Suprapubic skin (tissue), 4 donors: ENCODE measurements around the gene CTNNA1. TPM values are rescaled to one million over a fixed set of nuclear protein-coding genes. Genes with fewer than 3 reads are reported as not detected.

Experiments used
- DNase-seq, 2 donors: peaks; one replicate each; pipeline ENCODE4 v3.0.0-alpha.2; 2019; ENCODE audit warnings: low spot score in 2 of 2
- H3K27ac ChIP-seq: fragments of 200-600 bp; sonication (generic); one replicate; pipeline ENCODE4 v1.5.1; 2019
- H3K27me3 ChIP-seq: fragments of 200-600 bp; sonication (generic); one replicate; pipeline ENCODE4 v1.5.1; 2019
- H3K36me3 ChIP-seq: fragments of 200-600 bp; sonication (generic); one replicate; pipeline ENCODE4 v1.5.1; 2019
- H3K4me1 ChIP-seq: fragments of 200-600 bp; sonication (generic); one replicate; pipeline ENCODE4 v1.5.1; 2019
- H3K4me3 ChIP-seq: fragments of 200-600 bp; sonication (generic); one replicate; pipeline ENCODE4 v1.5.1; 2019; ENCODE audit warnings: mild to moderate bottlenecking
- H3K9me3 ChIP-seq: fragments of 200-600 bp; sonication (generic); one replicate; pipeline ENCODE4 v1.5.1; 2019
- EP300 ChIP-seq: sonication (generic); formaldehyde crosslinking; IDR thresholded peaks from one replicate; pipeline ENCODE4 v1.6.1; 2017; ENCODE audit warnings: antibody characterized with exemption
- POLR2A ChIP-seq, 2 donors: fragments of 450-650 bp; IDR thresholded peaks; one replicate each; pipeline ENCODE4 v1.6.1; 2017; ENCODE audit warnings: antibody characterized with exemption in 2 of 2, mild to moderate bottlenecking in 2 of 2, moderate library complexity in 2 of 2
- POLR2AphosphoS5 ChIP-seq, 3 donors: sonication (generic); formaldehyde crosslinking; IDR thresholded peaks; one replicate each; pipeline ENCODE4 v1.6.1; 2017; ENCODE audit warnings: antibody characterized with exemption in 3 of 3
- WGBS: methylation state at CpG from one replicate; pipeline ENCODE4 v1.1.5; 2018; 5-methylcytosine and 5-hydroxymethylcytosine counted together
- total RNA-seq, 4 donors: library from RNA; depleted of rRNA; stranded (reverse); fragments of >200 nt; gene quantifications; one replicate each; pipeline ENCODE4 v1.1.0, GENCODE V29; 2016
- TF ChIP-seq, protein P1 (sequence below), 2 donors: fragments of 200-600 bp in 1 of 2; fragments of 450-650 bp in 1 of 2; sonication (generic) in 1 of 2; IDR thresholded peaks; one replicate each; pipeline ENCODE4 v1.5.1; 2016 to 2019; ENCODE audit warnings: antibody characterized with exemption in 2 of 2, mild to moderate bottlenecking in 1 of 2, moderate library complexity in 1 of 2

The CTNNA1 gene
- total RNA-seq, 4 donors from 2014 or later = 260 to 332 (median 279) TPM

DNA sequence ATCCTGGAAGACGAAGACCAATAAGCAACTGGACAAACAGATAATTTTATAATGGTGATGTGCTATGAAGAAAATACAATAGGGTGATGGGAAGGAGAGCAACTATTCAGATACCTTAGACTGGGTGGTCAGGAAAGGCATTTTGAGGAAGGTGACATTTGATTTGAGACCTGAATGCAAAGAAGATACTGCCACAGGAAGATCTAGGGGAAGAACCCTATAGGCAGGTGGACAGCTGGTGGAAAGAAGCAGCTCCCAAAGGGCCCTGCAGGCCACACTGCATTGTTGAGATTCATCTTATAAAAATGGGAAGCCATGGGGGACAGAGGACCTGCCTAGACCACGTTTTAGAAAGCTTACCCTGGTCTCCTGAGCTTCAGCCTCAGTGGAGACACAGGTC lies 19.7 kb upstream of the CTNNA1 start:
- H3K4me1 ChIP-seq = peaks cover 3% of the 10 kb centered on the region
- WGBS = 70% methylated on average over 2 of the region's 2 CpGs
- H3K27me3 ChIP-seq = no peaks in the 10 kb centered on the region
- no peaks in the 10 kb centered on the region for H3K36me3 ChIP-seq
- no peak for DNase-seq
- no peak overlapping the region for H3K4me3 ChIP-seq
- no peak overlapping the region for H3K27ac ChIP-seq
- TF ChIP-seq POLR2AphosphoS5 (IDR thresholded peaks at IDR 0.05) (no peak), POLR2A (IDR thresholded peaks at IDR 0.05) (no peak), EP300 (no peak)
- TF ChIP-seq, protein P1, sequence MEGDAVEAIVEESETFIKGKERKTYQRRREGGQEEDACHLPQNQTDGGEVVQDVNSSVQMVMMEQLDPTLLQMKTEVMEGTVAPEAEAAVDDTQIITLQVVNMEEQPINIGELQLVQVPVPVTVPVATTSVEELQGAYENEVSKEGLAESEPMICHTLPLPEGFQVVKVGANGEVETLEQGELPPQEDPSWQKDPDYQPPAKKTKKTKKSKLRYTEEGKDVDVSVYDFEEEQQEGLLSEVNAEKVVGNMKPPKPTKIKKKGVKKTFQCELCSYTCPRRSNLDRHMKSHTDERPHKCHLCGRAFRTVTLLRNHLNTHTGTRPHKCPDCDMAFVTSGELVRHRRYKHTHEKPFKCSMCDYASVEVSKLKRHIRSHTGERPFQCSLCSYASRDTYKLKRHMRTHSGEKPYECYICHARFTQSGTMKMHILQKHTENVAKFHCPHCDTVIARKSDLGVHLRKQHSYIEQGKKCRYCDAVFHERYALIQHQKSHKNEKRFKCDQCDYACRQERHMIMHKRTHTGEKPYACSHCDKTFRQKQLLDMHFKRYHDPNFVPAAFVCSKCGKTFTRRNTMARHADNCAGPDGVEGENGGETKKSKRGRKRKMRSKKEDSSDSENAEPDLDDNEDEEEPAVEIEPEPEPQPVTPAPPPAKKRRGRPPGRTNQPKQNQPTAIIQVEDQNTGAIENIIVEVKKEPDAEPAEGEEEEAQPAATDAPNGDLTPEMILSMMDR (IDR thresholded peaks at IDR 0.05) = no peak
- no peaks in the 10 kb centered on the region for H3K9me3 ChIP-seq

DNA sequence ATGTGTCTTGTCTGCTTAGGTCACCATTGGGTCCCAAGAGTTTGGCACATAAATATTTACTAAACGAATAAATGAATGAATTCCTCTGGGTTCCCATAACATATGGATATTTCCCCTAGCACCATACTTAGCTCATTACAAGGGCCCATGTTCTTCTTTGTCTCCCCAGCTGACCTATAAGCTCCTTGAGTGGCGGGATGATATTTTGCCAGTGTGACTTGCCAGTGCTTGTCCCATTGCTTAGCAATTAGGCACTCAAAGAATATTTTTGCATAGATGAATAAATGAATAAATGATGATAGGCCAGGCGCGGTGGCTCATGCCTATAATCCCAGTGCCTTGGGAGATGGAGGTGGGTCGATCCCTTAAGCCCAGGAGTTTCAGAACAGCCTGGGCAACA lies 16.9 kb upstream of the CTNNA1 start:
- Histone ChIP-seq H3K27me3 (no peaks in the 10 kb centered on the region), H3K9me3 (no peaks in the 10 kb centered on the region), H3K4me1 (peaks cover 3% of the 10 kb centered on the region), H3K27ac (no peak overlapping the region), H3K4me3 (no peak overlapping the region), H3K36me3 (no peaks in the 10 kb centered on the region)
- 80% methylated on average over 5 of the region's 5 CpGs for WGBS
- DNase-seq = no peak
- TF ChIP-seq POLR2AphosphoS5 (IDR thresholded peaks at IDR 0.05) = no peak
- TF ChIP-seq, protein P1 (IDR thresholded peaks at IDR 0.05) = no peak

DNA sequence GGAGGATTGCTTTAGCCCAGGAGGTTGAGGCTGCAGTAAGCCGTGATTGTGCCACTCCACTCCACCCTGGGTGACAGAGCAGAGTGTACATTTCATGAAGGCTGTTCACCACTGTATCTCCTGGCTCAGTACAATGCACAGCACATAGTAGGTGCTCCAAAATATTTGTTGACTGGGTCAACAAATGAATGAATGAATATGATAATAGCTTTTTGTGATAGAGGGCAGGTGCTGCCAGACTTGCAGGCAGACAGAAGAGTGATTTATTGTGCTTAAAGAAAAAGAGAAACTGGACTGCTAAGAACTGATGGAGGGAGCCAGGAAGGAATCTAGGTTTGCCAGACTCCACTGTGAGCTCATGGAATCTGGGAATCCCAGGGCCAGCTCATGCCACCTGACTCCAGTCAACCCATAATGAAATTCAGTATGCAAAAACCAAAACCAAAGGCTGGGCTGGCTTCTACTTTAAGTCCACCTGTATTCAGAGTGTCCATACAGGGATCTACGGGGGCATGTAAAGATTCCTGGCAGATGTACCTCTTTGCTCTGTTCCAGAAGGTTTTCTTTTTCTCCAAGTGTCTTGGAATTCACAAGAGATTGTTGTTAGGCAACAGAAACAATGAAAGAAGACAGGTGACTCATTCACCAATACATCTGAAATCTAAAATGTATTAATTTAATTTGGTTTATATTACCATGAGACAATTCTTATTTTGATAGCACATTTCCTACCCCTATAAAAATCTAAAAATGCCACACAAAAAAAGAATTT lies 15.5 kb upstream of the CTNNA1 start:
- Histone ChIP-seq H3K4me3 (no peak overlapping the region), H3K36me3 (no peaks in the 10 kb centered on the region), H3K9me3 (no peaks in the 10 kb centered on the region), H3K27ac (no peak overlapping the region), H3K4me1 (peaks cover 3% of the 10 kb centered on the region), H3K27me3 (no peaks in the 10 kb centered on the region)
- no peak for TF ChIP-seq POLR2AphosphoS5 (IDR thresholded peaks at IDR 0.05)
- TF ChIP-seq, protein P1 (IDR thresholded peaks at IDR 0.05) = no peak
- no peak for TF ChIP-seq POLR2A (IDR thresholded peaks at IDR 0.05)
- TF ChIP-seq EP300 = no peak
- 70% methylated on average over 2 of the region's 2 CpGs for WGBS
- DNase-seq = no peak

DNA sequence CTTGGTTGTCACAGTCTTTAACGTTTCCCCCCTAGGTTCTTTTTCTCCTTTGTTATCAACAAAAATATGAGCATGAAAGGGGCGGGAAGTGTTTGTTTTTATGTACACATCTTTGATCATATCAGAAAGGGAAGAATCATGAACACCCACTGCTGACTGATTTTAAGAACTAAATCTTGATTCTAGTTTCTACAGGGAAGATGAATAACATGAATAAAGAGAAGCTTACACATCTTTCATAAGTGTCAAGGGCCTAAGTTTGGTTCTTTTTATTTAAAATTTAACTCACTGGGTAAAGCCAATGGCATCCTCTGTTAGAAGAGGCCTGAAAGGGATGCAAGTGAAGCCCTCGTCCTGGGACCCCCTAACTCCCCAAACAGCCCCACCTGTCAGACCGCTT lies 14.8 kb upstream of the CTNNA1 start:
- no peaks in the 10 kb centered on the region for H3K27me3 ChIP-seq
- 80% methylated on average over 4 of the region's 4 CpGs for WGBS
- no peaks in the 10 kb centered on the region for H3K9me3 ChIP-seq
- peaks cover 3% of the 10 kb centered on the region for H3K4me1 ChIP-seq
- no peaks in the 10 kb centered on the region for H3K36me3 ChIP-seq
- H3K4me3 ChIP-seq = no peak overlapping the region
- DNase-seq = no peak
- no peak for TF ChIP-seq POLR2A (IDR thresholded peaks at IDR 0.05)
- no peak for TF ChIP-seq POLR2AphosphoS5 (IDR thresholded peaks at IDR 0.05)
- TF ChIP-seq, protein P1 (IDR thresholded peaks at IDR 0.05) = no peak
- no peak for TF ChIP-seq EP300
- no peak overlapping the region for H3K27ac ChIP-seq

DNA sequence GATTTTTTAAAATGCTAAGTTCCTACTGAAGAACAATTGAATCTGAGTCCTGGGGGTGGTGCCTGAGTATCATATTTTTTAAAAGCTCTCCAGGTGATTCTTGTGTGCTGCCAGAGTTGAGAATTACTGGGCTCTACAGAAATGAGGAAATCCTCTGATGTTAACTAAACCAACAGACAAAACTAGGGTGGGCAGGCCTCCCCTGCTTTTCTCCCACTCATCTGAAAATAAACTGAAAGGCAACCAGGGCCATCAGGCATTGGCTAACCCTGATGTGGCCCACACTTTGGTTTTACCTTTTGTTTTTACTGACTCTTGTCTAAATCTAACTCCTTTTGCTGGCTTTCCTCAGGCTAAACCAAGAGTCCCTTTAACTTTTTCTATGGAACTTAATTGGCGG lies 13.3 kb upstream of the CTNNA1 start:
- 100% methylated on average over 1 of the region's 1 CpG for WGBS

More for the DNA sequence above, 13.3 kb upstream of the CTNNA1 start:
- DNase-seq = no peak
- no peaks in the 10 kb centered on the region for H3K36me3 ChIP-seq
- no peaks in the 10 kb centered on the region for H3K27me3 ChIP-seq
- no peak for TF ChIP-seq POLR2AphosphoS5 (IDR thresholded peaks at IDR 0.05)
- TF ChIP-seq, protein P1 (IDR thresholded peaks at IDR 0.05) = no peak
- no peak for TF ChIP-seq POLR2A (IDR thresholded peaks at IDR 0.05)
- no peak for TF ChIP-seq EP300
- H3K4me3 ChIP-seq = no peak overlapping the region
- peaks cover 3% of the 10 kb centered on the region for H3K4me1 ChIP-seq
- no peak overlapping the region for H3K27ac ChIP-seq
- H3K9me3 ChIP-seq = no peaks in the 10 kb centered on the region
